Omental fat pad (tissue), 4 donors: ENCODE results near the gene NKD1. TPM values are rescaled to one million over a fixed set of nuclear protein-coding genes. Genes with fewer than 3 reads are reported as not detected.
A peak's percentile ranks its signal among the peaks of the same experiment; 100 is the strongest.

Experiments used
- ATAC-seq: fragments of 150-250 bp; one replicate; pipeline ENCODE4 v1.9.1; 2016; ENCODE audit warnings: mild to moderate bottlenecking, moderate library complexity; ENCODE audit not compliant: low FRiP score
- DNase-seq: peaks from one replicate; pipeline ENCODE4 v3.0.0-alpha.2; 2019; ENCODE audit warnings: low spot score
- CTCF ChIP-seq, 3 donors: fragments of 450-650 bp; IDR thresholded peaks; one replicate each; pipeline ENCODE4 v1.5.1; 2016 to 2017; ENCODE audit warnings: antibody characterized with exemption in 3 of 3, mild to moderate bottlenecking in 3 of 3, moderate library complexity in 2 of 3
- total RNA-seq, 4 donors: library from RNA; depleted of rRNA; stranded (reverse); fragments of >200 nt; gene quantifications; one replicate each; pipeline ENCODE4 v1.1.0, GENCODE V29; 2016

NKD1 gene
- total RNA-seq, 4 donors from 2014 or later = 2.2 to 11.6 (median 3.1) TPM

- DNase-seq (no peak), ATAC-seq (no peak)
- no peak for TF ChIP-seq CTCF (IDR thresholded peaks at IDR 0.05)
These were observed 131.7 kb downstream of the NKD1 start for GRCh38 chr16:50679676-50680555.

GRCh38 chr16:50680556-50680893, 132.3 kb downstream of the NKD1 start:
- no peak for DNase-seq
- no peak for ATAC-seq

GRCh38 chr16:50681021-50681885, 133.1 kb downstream of the NKD1 start, which contains the start of gene SNX20:
Gene SNX20, minus strand, starts transcription at chr16:50681312. Its CDS starts 3,786 bp downstream, at chr16:50677526.
- TF ChIP-seq CTCF (IDR thresholded peaks at IDR 0.05) = no peak
- DNase-seq (no peak), ATAC-seq (no peak)

More at GRCh38 chr16:50680556-50680893, 132.3 kb downstream of the NKD1 start:
- no peak for TF ChIP-seq CTCF (IDR thresholded peaks at IDR 0.05)

- ATAC-seq (no peak), DNase-seq (no peak)
- no peak for TF ChIP-seq CTCF (IDR thresholded peaks at IDR 0.05)
These were observed 135.6 kb downstream of the NKD1 start for GRCh38 chr16:50683689-50684374.

- ATAC-seq (no peak), DNase-seq (no peak)
- TF ChIP-seq CTCF (IDR thresholded peaks at IDR 0.05) = no peak
These were observed 136.7 kb downstream of the NKD1 start for GRCh38 chr16:50684823-50685461.

GRCh38 chr16:50685462-50686063, 137.4 kb downstream of the NKD1 start:
- ATAC-seq (peak; percentile 29), DNase-seq (no peak)
- TF ChIP-seq CTCF (IDR thresholded peaks at IDR 0.05) = no peak
